GM21423 (cell line): Measurements from ENCODE around the gene JAZF1.
"Not testable (repeated sequence)": the region's sequence is repeated elsewhere in the genome, so short reads cannot be mapped to it uniquely, and the experiment has no call there.

Experiments
- ATAC-seq: cut with Tn5 transposase; IDR thresholded peaks from one replicate; pipeline ENCODE4 v1.9.1; 2021; ENCODE audit warnings: mild to moderate bottlenecking, moderate library complexity; ENCODE audit not compliant: unreplicated experiment

The JAZF1 gene

GRCh38 chr7:27895551-27895950 is 285.0 kb downstream of the JAZF1 start:
- no peak for ATAC-seq

DNA sequence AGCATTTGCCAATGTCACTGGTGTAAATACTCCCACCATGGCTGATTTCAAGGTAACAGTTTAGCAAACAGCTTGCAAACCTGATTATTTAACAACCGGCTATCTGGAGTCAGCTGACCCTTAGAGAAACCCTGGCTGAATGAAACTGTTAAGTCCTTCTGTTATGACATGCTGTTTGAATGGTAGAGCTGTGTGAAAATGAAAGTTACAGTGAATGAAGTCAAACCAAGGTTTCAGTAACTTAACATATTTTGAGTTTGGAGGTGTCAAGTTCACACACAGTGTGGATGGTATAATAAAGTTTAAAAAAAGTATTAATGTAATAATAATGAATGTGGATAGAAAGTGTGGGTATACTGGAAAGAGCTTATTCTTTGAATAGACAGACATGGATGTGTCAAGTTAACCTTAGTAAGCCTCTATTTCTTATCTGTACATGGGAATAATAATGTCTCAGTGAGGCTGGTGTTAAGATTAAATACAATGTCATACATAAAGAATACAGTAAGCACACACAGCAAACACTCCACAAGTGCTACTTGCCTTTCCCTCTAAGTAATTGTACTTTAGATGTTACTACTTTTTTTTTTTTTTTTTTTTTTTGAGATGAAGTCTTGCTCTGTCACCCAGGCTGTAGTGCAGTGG is 290.3 kb downstream of the JAZF1 start:
- ATAC-seq, result peak; percentile 99

GRCh38 chr7:27889800-27890199 is 290.8 kb downstream of the JAZF1 start:
- ATAC-seq, result no peak

DNA sequence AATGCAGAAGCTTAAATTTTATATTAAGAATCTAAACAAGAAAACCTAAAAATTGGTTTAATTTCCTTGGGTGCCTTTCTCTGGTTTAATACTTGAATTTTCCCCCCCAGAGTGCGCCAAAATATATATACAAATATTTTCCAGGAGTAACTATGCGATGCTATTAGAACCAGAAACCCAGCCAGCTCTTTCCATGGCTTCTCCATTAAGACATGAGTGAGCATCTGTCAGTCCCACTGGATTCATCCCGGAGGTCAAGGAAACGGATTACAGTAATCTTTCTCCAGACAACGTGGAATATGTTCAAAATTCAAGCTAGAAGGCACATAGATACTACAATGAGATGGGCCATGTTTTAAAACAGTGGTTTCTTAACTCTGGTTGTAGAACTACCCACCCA is 291.9 kb downstream of the JAZF1 start:
- no peak for ATAC-seq

GRCh38 chr7:27886710-27887109 is 293.9 kb downstream of the JAZF1 start:
- ATAC-seq, result not testable (repeated sequence)

DNA sequence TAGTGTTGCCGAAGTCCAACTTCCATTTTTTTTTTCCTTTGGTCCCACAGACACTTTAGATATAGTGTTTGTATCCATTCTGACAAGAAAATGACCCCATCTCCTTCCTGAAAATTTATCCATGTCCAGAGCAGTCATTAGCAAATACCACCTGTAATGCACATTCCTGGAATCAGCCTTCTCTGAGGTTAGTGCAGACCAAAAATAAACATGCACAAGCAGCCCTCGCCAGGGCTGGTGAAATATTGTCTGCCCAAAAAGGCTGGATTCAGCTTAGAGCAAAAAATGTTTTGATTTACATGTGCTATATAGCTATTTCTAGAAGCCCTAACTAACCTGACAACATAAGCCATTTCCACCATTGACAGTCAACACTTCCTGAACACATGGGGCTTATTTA is 294.9 kb downstream of the JAZF1 start:
- no peak for ATAC-seq

DNA sequence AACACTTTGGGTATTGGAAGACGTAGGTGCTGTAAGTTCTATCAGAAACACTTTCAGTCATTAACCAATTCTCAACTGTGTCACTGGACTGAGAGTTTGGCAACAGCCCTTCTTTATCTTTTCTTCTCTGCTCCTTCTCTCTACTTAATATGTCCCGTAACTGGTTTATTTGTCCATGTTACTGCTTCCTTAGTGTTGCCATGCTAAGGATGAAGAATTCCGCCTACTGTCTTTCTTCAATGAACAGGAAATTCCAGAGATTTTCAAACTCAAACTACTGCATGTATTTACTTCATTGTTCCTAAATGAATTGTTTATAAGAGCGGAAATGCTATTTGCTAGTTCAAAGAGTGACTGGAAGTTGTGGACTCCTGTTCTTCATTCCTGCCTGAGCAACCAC is 296.9 kb downstream of the JAZF1 start:
- ATAC-seq, result no peak

DNA sequence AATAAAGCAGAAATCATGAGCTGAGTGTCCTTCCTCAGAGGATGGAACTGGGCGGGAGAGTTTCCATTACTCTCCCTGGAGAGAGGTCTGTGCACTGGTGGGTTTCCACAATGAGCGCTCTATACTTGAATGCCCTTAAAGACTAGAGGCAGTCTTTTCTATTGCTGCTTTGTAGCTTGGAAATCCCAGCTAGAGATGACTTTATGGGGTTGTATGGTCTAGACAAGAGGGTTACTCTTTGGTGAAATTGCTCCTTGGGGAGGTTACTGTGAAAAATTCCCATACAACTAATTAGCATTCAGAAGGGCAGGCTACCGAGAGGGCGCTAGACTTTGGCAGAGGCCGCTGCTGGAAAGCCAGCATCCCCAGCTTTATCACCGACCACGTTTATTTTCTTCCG is 303.8 kb downstream of the JAZF1 start:
- no peak for ATAC-seq

GRCh38 chr7:27875832-27876231 is 304.8 kb downstream of the JAZF1 start:
- ATAC-seq, result no peak

DNA sequence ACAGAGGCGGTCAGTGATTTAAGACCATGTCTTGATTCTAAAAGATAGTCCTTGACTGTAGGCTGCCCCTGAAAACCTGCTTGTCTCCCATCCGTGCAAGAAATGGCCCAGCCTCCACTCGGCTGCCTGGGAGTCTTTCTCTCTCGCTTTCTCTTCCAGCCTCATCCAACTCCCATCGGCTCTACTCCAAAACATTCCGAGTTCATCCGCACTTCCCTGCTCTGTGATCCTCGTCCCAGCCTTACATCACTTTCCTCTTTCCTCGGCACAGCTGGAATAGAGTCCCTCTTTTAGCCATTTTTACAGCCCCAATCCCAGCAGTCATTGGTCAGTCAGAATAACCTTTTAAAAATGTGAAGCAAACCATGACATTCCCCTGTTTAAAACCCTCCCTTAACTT is 305.5 kb downstream of the JAZF1 start:
- no peak for ATAC-seq

DNA sequence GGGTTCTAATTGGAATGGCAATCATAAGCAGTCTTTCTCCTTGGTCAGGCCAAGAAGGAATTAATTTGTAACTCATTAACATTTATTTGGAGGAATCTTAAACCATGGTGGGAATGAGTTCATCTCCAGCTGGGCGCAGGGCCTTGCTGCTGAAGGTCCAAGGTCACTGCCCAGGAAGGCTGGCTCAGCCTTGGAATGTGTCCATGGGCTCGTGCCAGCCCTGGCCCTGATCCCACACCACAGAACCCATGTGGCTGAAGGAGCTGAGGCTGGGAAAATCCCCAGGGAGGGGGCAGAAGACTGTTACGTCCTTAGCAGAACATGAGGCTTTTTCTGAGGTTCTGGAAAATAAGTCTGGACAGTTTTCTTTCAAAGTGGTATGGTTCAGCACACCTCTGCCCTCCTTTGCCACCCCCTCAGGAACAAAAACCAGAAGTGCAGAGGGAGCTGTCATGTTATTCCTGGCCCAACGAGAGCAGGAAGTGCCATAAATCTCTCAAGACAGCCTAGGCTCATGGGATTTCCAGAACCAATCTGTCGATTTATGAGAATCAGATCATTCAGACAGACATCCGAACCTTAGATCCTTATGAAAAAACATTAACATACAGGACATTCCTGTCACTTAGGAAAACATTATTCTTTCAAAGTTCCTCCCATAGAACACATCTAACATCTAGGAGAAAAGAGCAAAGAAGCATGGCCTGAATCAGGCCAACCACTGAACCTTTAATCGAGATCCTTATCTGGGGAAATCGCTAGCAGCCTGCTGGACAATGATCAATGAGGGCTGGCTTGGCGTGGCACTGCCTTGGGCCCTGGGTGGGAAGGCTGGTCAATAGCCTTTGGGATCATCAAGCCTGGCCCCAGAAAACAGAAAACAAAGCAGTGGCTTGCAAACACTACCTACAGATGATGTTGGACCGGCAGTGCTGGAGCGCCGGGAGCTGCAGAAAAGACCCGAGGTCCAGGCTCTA is 306.3 kb downstream of the JAZF1 start:
- no peak for ATAC-seq

- no peak for ATAC-seq
Observed at GRCh38 chr7:27872356-27873275, 308.0 kb downstream of the JAZF1 start.

DNA sequence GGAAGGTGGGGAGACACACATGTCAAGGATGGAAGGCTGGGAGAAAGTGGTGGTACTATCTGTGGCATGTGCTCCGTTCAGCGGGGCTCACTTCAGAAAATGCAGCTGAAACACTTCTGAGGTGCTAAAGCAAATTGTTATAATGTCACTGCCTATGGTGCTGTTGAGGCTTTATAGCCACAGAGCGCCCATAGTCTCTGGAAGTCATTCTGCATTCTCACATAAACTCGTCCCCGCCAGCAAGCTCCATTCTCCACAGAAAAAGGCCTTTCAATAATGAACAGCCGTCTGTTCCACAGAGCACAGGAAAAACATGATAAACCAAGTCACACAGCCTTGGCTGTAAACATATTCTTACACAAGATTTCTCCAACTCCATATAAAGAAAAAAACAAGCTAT is 308.7 kb downstream of the JAZF1 start:
- no peak for ATAC-seq

- no peak for ATAC-seq
Observed at GRCh38 chr7:27871086-27871485, 309.5 kb downstream of the JAZF1 start.

- no peak for ATAC-seq
Observed at GRCh38 chr7:27870595-27870994, 310.0 kb downstream of the JAZF1 start.

DNA sequence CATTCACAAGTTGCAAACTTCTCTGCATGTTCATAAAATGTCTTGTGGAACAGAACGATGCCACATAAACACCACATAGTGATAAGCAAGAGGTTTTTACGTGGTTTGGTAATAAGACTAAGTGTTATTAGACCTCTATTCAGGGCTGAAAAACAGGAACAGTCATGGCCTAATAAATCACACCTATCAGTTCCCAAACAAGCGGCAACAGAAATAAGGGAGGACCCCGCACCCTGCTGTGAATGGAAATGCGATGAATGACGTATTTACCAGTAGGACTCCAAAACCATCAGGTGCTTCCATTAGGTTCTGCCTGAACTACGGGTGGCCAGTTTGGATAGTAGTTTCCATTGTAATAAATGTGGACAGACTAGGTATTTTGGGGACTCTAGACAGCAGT is 311.5 kb downstream of the JAZF1 start:
- no peak for ATAC-seq

GRCh38 chr7:27868131-27868550 is 312.5 kb downstream of the JAZF1 start:
- no peak for ATAC-seq

GRCh38 chr7:27866828-27867672 is 313.5 kb downstream of the JAZF1 start:
- ATAC-seq, result no peak

DNA sequence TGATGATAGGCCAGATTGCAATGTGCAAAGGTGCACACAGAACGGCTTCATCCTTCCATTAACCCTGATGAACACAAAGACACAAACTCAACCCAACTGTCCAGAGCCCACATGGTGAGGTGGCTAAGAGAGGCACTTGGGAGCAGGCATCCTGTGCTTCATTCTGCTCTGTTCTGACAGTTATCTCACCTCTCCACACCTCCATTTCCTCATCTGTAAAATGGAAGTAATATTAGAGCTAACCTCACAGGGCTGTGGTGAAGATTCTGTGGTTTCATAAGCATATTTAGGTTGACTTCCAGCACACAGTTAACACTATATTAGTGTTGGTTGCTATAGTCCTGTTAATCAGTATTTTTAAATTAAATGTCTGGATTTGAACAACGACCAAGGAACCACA is 314.3 kb downstream of the JAZF1 start:
- ATAC-seq, result no peak

DNA sequence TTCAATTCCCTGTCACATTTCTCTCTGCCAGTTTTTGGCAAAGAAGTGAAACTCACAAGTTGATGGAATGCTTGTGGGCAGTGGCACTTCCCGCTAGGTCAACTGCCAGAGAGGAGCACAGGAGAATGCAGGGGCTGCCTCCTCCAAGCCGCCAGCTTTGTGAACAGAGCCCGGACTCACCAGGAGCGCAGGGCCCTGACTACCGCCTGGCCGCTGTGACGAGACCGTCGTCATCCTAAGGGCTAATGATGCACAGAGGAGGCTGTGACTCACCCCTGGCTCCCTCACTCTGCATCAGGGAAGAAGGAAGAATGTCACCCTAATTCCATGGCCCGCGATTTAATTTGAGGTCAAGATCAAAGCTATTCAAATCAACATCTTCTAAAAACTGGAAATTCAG is 316.7 kb downstream of the JAZF1 start:
- no peak for ATAC-seq
